HCT116 (cell line): Measurements from ENCODE around the gene GALNT16. TPM values are rescaled to one million over a fixed set of nuclear protein-coding genes. Genes with fewer than 3 reads are reported as not detected.

Experiments
- ATAC-seq: fragments of 200-7000 bp; cut with Tn5 transposase; 2 replicates; pipeline ENCODE4 v1.9.1; 2020; ENCODE audit warnings: mild to moderate bottlenecking, moderate library complexity
- BruUV-seq: library from RNA; stranded (reverse); fragments of 400-500 nt; replicated peaks from 2 replicates; lab custom pipeline; 2021; lab: Mats Ljungman, UMichigan
- CTCF ChIA-PET: fragments of 300-600 bp; sonication (Branson Sonifier 250); formaldehyde crosslinking; loops from one replicate; lab custom pipeline; 2021; ENCODE audit warnings: antibody characterized with exemption; lab: Charles Lee
- POLR2A ChIA-PET: fragments of 300-600, 350-600 bp; sonication (Branson Sonifier 250); formaldehyde crosslinking; loops from one replicate; lab custom pipeline; 2021; ENCODE audit warnings: antibody characterized with exemption; lab: Charles Lee
- RAD21 ChIA-PET, 2 experiments: fragments of 300-600 bp; sonication (Branson Sonifier 250); formaldehyde crosslinking; loops; one replicate each; lab custom pipeline; 2023; ENCODE audit warnings: low total read pairs in 2 of 2; ENCODE audit not compliant: uncharacterized antibody in 2 of 2, unreplicated experiment in 2 of 2, low non-redundant PET in 1 of 2; lab: Charles Lee
- DNase-seq: peaks from one replicate; pipeline ENCODE4 v3.0.0-alpha.2; 2010; ENCODE audit warnings: low read depth, low spot score
- H2AFZ ChIP-seq: fragments of 200-600 bp; shearing (Covaris generic), sonication (generic); 2 replicates; pipeline ENCODE4 v1.6.1; 2017; ENCODE audit warnings: low read depth, mixed run types, mixed read lengths, antibody characterized with exemption, low read length; ENCODE audit not compliant: poor library complexity, severe bottlenecking
- H3K27ac ChIP-seq: 2 replicates; pipeline ENCODE4 v1.5.1; 2012; ENCODE audit warnings: low read depth, low read length
- H3K27me3 ChIP-seq: fragments of 200-600 bp; sonication (generic); 2 replicates; pipeline ENCODE4 v1.6.1; 2016; ENCODE audit warnings: mixed run types, low read length, mixed read lengths; ENCODE audit not compliant: insufficient read depth
- H3K36me3 ChIP-seq, 2 experiments: fragments of 200-500 bp in 1 of 2; fragments of 200-600 bp in 1 of 2; sonication (Bioruptor generic) in 1 of 2; sonication (generic) in 1 of 2; 2 replicates each; pipeline versions ENCODE4 v1.5.1 to v1.6.1; 2014 to 2016; ENCODE audit warnings: low read length in 2 of 2, inconsistent platforms in 1 of 2, mixed read lengths in 1 of 2, mixed run types in 1 of 2; ENCODE audit not compliant: insufficient read depth in 2 of 2, control insufficient read depth in 1 of 2
- H3K4me1 ChIP-seq, 2 experiments: fragments of 200-600 bp in 1 of 2; sonication (generic) in 1 of 2; 2 replicates each; pipeline versions ENCODE4 v1.5.1 to v1.6.1; 2012 to 2017; ENCODE audit warnings: low read length in 2 of 2, inconsistent platforms in 1 of 2, mild to moderate bottlenecking in 1 of 2, mixed read lengths in 1 of 2, mixed run types in 1 of 2, moderate library complexity in 1 of 2; ENCODE audit not compliant: insufficient read depth in 2 of 2, control insufficient read depth in 1 of 2
- H3K4me2 ChIP-seq: fragments of 200-600 bp; sonication (generic); 2 replicates; pipeline ENCODE4 v1.6.1; 2017; ENCODE audit warnings: mixed run types, low read length, mixed read lengths
- H3K4me3 ChIP-seq, 2 experiments: fragments of 200-600 bp in 1 of 2; sonication (generic) in 1 of 2; replicated peaks in 1 of 2; 2 replicates each; pipeline ENCODE4 v1.5.1; 2011 to 2016; ENCODE audit warnings: low read length in 2 of 2, control low read depth in 1 of 2, low read depth in 1 of 2, mild to moderate bottlenecking in 1 of 2, mixed read lengths in 1 of 2, mixed run types in 1 of 2
- H3K79me2 ChIP-seq: fragments of 200-600 bp; sonication (generic); 2 replicates; pipeline ENCODE4 v1.6.1; 2017; ENCODE audit warnings: mild to moderate bottlenecking, mixed run types, low read length, moderate library complexity, mixed read lengths; ENCODE audit not compliant: insufficient read depth
- H3K9ac ChIP-seq: fragments of 200-600 bp; sonication (generic); 2 replicates; pipeline ENCODE4 v1.6.1; 2016; ENCODE audit warnings: low read length, mixed read lengths
- H3K9me2 ChIP-seq: fragments of 200-600 bp; sonication (generic), shearing (Covaris generic); 2 replicates; pipeline ENCODE4 v1.6.1; 2017; ENCODE audit warnings: mixed run types, mild to moderate bottlenecking, moderate library complexity; ENCODE audit not compliant: insufficient read depth
- H3K9me3 ChIP-seq, 2 experiments: fragments of 200-500 bp in 1 of 2; fragments of 200-600 bp in 1 of 2; sonication (Bioruptor generic) in 1 of 2; sonication (generic) in 1 of 2; 2 replicates each; pipeline ENCODE4 v1.6.1; 2014 to 2017; ENCODE audit warnings: low read length in 2 of 2, mixed read lengths in 2 of 2, inconsistent platforms in 1 of 2, low read depth in 1 of 2, mild to moderate bottlenecking in 1 of 2, mixed run types in 1 of 2, moderate library complexity in 1 of 2; ENCODE audit not compliant: control insufficient read depth in 1 of 2, insufficient read depth in 1 of 2
- H4K20me1 ChIP-seq: fragments of 200-600 bp; sonication (generic), shearing (Covaris generic); 2 replicates; pipeline ENCODE4 v1.6.1; 2017; ENCODE audit warnings: mixed run types, mild to moderate bottlenecking, moderate library complexity; ENCODE audit not compliant: insufficient read depth
- EGR1 ChIP-seq: IDR thresholded peaks from 2 replicates; pipeline ENCODE4 v1.6.1; 2012; ENCODE audit warnings: low read depth
- EZH2 ChIP-seq: fragments of 200-600 bp; sonication (generic); IDR thresholded peaks from 2 replicates; pipeline ENCODE4 v1.6.1; 2017; ENCODE audit warnings: antibody characterized with exemption, mixed run types
- EZH2phosphoT487 ChIP-seq: fragments of 200-600 bp; IDR thresholded peaks from 2 replicates; pipeline ENCODE4 v1.6.1; 2018; ENCODE audit warnings: antibody characterized with exemption, borderline replicate concordance
- JUND ChIP-seq: IDR thresholded peaks from 2 replicates; pipeline ENCODE4 v1.6.1; 2012
- RAD21 ChIP-seq: IDR thresholded peaks from 2 replicates; pipeline ENCODE4 v1.6.1; 2012; ENCODE audit warnings: low read depth, mild to moderate bottlenecking
- SIN3A ChIP-seq: IDR thresholded peaks from 2 replicates; pipeline ENCODE4 v1.6.1; 2012; ENCODE audit warnings: low read depth
- TCF7L2 ChIP-seq: IDR thresholded peaks from 2 replicates; pipeline ENCODE4 v1.7.0; 2011; ENCODE audit warnings: borderline replicate concordance, inconsistent platforms; ENCODE audit not compliant: insufficient read depth, insufficient read length; ENCODE audit errors: extremely low read depth
- YY1 ChIP-seq: IDR thresholded peaks from 2 replicates; pipeline ENCODE4 v1.6.1; 2011; ENCODE audit warnings: low read length, low read depth, moderate library complexity, mild to moderate bottlenecking; ENCODE audit not compliant: insufficient replicate concordance; ENCODE audit errors: extremely low read depth
- ZFX ChIP-seq: fragments of 450-650 bp; IDR thresholded peaks from 2 replicates; pipeline ENCODE4 v1.6.1; 2017
- ZNF274 ChIP-seq: fragments of 200-500 bp; sonication (Bioruptor generic); IDR thresholded peaks from 2 replicates; pipeline ENCODE4 v1.6.1; 2014; ENCODE audit warnings: mild to moderate bottlenecking, low read depth, low read length, inconsistent platforms
- intact Hi-C: fragments of 100-400 bp; cut with micrococcal nuclease; formaldehyde crosslinking; loops from 2 replicates; pipeline ENCODE4 v1.10.0; 2022
- total RNA-seq: library from RNA; stranded (reverse); gene quantifications from one replicate; pipeline ENCODE4 v1.2.1, GENCODE V29; 2021; ENCODE audit not compliant: unreplicated experiment
- TF ChIP-seq, protein P1 (sequence below): IDR thresholded peaks from 2 replicates; pipeline ENCODE4 v1.6.1; 2012
- TF ChIP-seq, protein P2 (sequence below): IDR thresholded peaks from 2 replicates; pipeline ENCODE4 v1.6.1; 2012
- TF ChIP-seq, protein P3 (sequence below): IDR thresholded peaks from 2 replicates; pipeline ENCODE4 v1.6.1; 2012; ENCODE audit warnings: low read depth

GALNT16 gene
- total RNA-seq, 1 experiment from 2014 or later: 0.32 TPM

DNA sequence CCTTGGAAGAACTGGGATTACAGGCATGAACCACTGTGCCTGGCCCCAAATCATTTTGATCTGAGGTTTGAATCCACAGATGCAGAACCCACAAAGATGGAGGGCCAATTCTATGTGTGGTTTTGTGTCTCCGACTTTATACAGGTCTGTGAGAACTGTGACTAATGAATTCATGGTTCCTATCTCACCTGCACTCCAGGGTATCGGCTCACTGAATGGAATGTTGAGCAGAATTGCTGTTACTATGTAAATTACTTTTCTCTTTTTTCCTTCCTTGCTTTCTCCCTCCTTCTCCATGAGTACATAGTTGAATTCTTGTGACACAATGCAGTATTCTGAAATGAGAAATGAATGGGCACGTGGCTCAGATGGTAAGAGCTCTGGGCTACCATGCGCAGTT, 21.1 kb upstream of the GALNT16 start (continued):
- TF ChIP-seq ZFX: no peak
- no peak for TF ChIP-seq EZH2
- TF ChIP-seq RAD21: no peak
- TF ChIP-seq, protein P1, sequence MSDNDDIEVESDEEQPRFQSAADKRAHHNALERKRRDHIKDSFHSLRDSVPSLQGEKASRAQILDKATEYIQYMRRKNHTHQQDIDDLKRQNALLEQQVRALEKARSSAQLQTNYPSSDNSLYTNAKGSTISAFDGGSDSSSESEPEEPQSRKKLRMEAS: no peak

DNA sequence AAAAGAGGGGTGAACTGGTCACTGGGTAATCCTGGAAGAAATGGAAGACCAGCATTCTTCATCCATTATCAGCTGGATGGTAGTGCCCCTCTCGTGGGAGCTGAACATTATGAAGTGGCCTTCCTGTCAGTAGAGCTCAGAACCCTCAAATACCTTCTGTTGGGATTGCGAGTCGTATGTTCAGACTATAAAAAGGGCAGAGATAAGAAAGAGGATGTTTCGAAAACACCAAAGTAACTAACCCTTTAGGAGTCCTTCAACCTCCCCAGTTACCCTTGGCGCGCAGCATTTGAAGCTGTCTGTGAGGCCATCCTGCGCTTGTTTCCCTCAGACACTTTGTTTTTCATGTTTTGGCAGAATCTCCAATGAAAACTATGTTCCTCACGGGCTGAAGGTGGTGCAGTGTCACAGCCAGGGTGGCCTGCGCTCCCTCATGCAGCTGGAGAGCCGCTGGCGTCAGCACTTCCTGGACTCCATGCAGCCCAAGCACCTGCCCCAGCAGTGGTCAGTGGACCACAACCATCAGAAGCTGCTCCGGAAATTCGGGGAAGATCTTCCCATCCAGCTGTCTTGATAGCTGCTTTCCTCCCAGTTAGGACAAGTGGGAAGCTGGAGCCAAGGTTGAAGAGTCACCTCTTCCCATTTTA, 19.3 kb upstream of the GALNT16 start:
- Histone ChIP-seq H3K9me2 (no peaks in the 10 kb centered on the region), H3K9ac (no peak overlapping the region), H3K4me2 (no peak overlapping the region), H3K79me2 (no peaks in the 10 kb centered on the region), H4K20me1 (no peaks in the 10 kb centered on the region), H3K4me1 (no peaks in the 10 kb centered on the region), H3K27ac (no peak overlapping the region), H3K9me3 (no peaks in the 10 kb centered on the region), H2AFZ (no peak overlapping the region), H3K36me3 (peaks cover 0 to 9% of the 10 kb centered on the region in 2 experiments; a peak in 2 of 4 replicates), H3K27me3 (no peaks in the 10 kb centered on the region), H3K4me3 (no peak overlapping the region)
- TF ChIP-seq JUND: no peak
- no peak for TF ChIP-seq ZNF274
- TF ChIP-seq YY1: no peak
- TF ChIP-seq EZH2phosphoT487: no peak
- TF ChIP-seq, protein P2, sequence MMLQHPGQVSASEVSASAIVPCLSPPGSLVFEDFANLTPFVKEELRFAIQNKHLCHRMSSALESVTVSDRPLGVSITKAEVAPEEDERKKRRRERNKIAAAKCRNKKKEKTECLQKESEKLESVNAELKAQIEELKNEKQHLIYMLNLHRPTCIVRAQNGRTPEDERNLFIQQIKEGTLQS: no peak
- no peak for TF ChIP-seq EGR1
- no peak for TF ChIP-seq TCF7L2
- TF ChIP-seq EZH2: no peak
- TF ChIP-seq, protein P1: no peak
- TF ChIP-seq SIN3A: no peak
- TF ChIP-seq, protein P3, sequence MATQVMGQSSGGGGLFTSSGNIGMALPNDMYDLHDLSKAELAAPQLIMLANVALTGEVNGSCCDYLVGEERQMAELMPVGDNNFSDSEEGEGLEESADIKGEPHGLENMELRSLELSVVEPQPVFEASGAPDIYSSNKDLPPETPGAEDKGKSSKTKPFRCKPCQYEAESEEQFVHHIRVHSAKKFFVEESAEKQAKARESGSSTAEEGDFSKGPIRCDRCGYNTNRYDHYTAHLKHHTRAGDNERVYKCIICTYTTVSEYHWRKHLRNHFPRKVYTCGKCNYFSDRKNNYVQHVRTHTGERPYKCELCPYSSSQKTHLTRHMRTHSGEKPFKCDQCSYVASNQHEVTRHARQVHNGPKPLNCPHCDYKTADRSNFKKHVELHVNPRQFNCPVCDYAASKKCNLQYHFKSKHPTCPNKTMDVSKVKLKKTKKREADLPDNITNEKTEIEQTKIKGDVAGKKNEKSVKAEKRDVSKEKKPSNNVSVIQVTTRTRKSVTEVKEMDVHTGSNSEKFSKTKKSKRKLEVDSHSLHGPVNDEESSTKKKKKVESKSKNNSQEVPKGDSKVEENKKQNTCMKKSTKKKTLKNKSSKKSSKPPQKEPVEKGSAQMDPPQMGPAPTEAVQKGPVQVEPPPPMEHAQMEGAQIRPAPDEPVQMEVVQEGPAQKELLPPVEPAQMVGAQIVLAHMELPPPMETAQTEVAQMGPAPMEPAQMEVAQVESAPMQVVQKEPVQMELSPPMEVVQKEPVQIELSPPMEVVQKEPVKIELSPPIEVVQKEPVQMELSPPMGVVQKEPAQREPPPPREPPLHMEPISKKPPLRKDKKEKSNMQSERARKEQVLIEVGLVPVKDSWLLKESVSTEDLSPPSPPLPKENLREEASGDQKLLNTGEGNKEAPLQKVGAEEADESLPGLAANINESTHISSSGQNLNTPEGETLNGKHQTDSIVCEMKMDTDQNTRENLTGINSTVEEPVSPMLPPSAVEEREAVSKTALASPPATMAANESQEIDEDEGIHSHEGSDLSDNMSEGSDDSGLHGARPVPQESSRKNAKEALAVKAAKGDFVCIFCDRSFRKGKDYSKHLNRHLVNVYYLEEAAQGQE: no peak
- DNase-seq: no peak
- CTCF ChIA-PET: interaction anchor here (1.4 to 1.6 kb wide), 2 partner anchors 219 to 377 kb away, joined by 3 to 7 read pairs; no protein-coding TSS in a partner anchor
- intact Hi-C loops: loop anchor here (5.0 kb wide), 2 partner anchors 113 to 237 kb away; no protein-coding TSS in a partner anchor
- POLR2A ChIA-PET: no interaction called here
- ATAC-seq: no peak
- BruUV-seq: no TSS peak
- RAD21 ChIA-PET: no interaction called here
